ENCODE measurements around the gene KLHL9. TPM values are rescaled to one million over a fixed set of nuclear protein-coding genes. Genes with fewer than 3 reads are reported as not detected.

Gene KLHL9
- total and polyA plus RNA-seq, 7 experiments from 2014 or later = 11.8 to 37.7 (median 21.1) TPM

GRCh38 chr9:21333226-21333625 lies 2.0 kb downstream of the KLHL9 start:
- no peaks in the 10 kb centered on the region for H3K9me3 ChIP-seq (ENCODE audit: control insufficient read depth in 2 of 3, low read length in 3 of 3)
- H3K4me3 ChIP-seq (ENCODE audit: low read length) = peak overlapping the region; percentile 96
- intact Hi-C loops (cut with micrococcal nuclease) = loop anchor here (10.0 kb wide), 2 partner anchors 298 to 662 kb away; partner anchors contain the start of genes CDKN2A (in 1 of the 2), CDKN2B-AS1 (in 1 of the 2) and HACD4 (in 1 of the 2)
- H3K4me1 ChIP-seq (ENCODE audit: control insufficient read depth in 2 of 2, insufficient read depth in 2 of 2, low read length in 2 of 2) = peaks cover 21 to 41% of the 10 kb centered on the region in 2 donors
- peak overlapping the region; percentile 74 to 97 (median 94) for H3K4me3 Mint-ChIP-seq
- H3K36me3 ChIP-seq (ENCODE audit: control insufficient read depth in 2 of 3, insufficient read depth in 3 of 3, low read length in 3 of 3) = peaks cover 0 to 7% (median 0%) of the 10 kb centered on the region in 3 experiments
- ChIA-PET CTCF (interaction anchor here (0.6 to 3.3 kb wide), 6 partner anchors 12 to 458 kb away, joined by 3 to 19 read pairs (median 3); no protein-coding TSS in a partner anchor), POLR2A (interaction anchor here (1.2 to 2.7 kb wide), 2 partner anchors 17 to 24 kb away, joined by 4 to 12 read pairs; no protein-coding TSS in a partner anchor)
- DNase-seq (no peak), ATAC-seq (no peak)
- peaks cover 46 to 82% (median 75%) of the 10 kb centered on the region in 7 donors for H3K4me1 Mint-ChIP-seq
- peak overlapping the region in 6 of 9 donors; percentile 55 to 97 (median 92) for H3K27ac Mint-ChIP-seq
- no peaks in the 10 kb centered on the region for H3K27me3 ChIP-seq (ENCODE audit: control insufficient read depth in 2 of 2, insufficient read depth in 2 of 2, low read length in 2 of 2)
- peaks cover 0 to 15% (median 0%) of the 10 kb centered on the region in 5 donors for H3K27me3 Mint-ChIP-seq
- peaks cover 0 to 14% (median 3%) of the 10 kb centered on the region in 11 donors for H3K9me3 Mint-ChIP-seq
- H3K36me3 Mint-ChIP-seq = peaks cover 11 to 26% (median 21%) of the 10 kb centered on the region in 5 donors
- H3K27ac ChIP-seq (ENCODE audit: low read depth, low read length) = no peak overlapping the region

DNA sequence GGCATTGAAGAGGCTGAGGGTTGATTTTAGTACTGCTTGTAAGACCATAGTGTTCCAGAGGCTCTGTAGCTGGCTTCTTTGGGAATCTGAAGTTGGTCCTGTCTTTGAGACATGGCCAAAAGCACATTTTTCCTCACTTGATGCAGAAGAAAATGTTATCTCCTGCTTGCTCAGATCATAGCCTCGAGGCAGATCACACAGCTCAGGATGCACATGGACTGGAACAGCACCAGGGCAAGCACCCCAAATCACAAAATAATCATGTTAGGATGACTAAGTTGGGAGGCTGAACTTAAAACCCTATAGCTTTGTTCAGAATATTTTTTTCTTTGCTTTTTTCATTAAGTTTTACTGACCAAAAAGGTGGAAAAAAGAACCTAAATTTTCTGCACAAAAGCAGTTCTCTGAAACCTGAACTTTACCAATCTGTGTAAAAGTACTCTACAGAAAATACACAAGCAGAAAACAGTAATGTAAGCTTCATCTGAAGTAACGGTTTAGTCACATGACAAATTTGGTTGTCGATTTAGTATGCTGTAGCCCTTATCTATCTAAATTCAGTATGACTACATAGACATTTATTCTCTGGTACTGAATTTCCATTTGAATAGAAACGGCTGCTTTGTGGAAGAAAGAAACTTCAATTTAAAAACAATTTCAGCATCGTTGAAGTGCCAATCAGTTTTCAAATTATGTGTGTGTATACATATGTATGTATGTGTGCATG lies 3.4 kb downstream of the KLHL9 start:
- H3K36me3 ChIP-seq (ENCODE audit: control insufficient read depth in 2 of 3, insufficient read depth in 3 of 3, low read length in 3 of 3) = peaks cover 0 to 7% (median 0%) of the 10 kb centered on the region in 3 experiments
- no peak overlapping the region for H3K27ac ChIP-seq (ENCODE audit: low read depth, low read length)
- no peak for ATAC-seq
- peaks cover 25 to 49% of the 10 kb centered on the region in 2 donors for H3K4me1 ChIP-seq (ENCODE audit: control insufficient read depth in 2 of 2, insufficient read depth in 2 of 2, low read length in 2 of 2)
- peaks cover 0 to 14% (median 3%) of the 10 kb centered on the region in 11 donors for H3K9me3 Mint-ChIP-seq
- ChIA-PET CTCF (interaction anchor here (3.3 kb wide), 1 partner anchor 64 kb away, joined by 19 read pairs; no protein-coding TSS in a partner anchor), POLR2A (interaction anchor here (0.6 kb wide), 1 partner anchor 140 kb away, joined by 3 read pairs; no protein-coding TSS in a partner anchor)
- peaks cover 11 to 26% (median 21%) of the 10 kb centered on the region in 5 donors for H3K36me3 Mint-ChIP-seq
- H3K4me3 ChIP-seq (ENCODE audit: low read length) = no peak overlapping the region
- no peaks in the 10 kb centered on the region for H3K27me3 ChIP-seq (ENCODE audit: control insufficient read depth in 2 of 2, insufficient read depth in 2 of 2, low read length in 2 of 2)
- intact Hi-C loops (cut with micrococcal nuclease) = loop anchor here (10.0 kb wide), 2 partner anchors 297 to 663 kb away; partner anchors contain the start of genes CDKN2A (in 1 of the 2), CDKN2B-AS1 (in 1 of the 2) and HACD4 (in 1 of the 2)
- H3K27me3 Mint-ChIP-seq = peaks cover 0 to 6% (median 0%) of the 10 kb centered on the region in 5 donors
- H3K4me3 Mint-ChIP-seq = peak overlapping the region; percentile 33 to 97 (median 54)
- peak overlapping the region in 3 of 9 donors; percentile 38 to 92 (median 71) for H3K27ac Mint-ChIP-seq
- no peak for DNase-seq
- H3K4me1 Mint-ChIP-seq = peaks cover 54 to 93% (median 86%) of the 10 kb centered on the region in 7 donors
- no peaks in the 10 kb centered on the region for H3K9me3 ChIP-seq (ENCODE audit: control insufficient read depth in 2 of 3, low read length in 3 of 3)

GRCh38 chr9:21326526-21327139 lies 8.6 kb downstream of the KLHL9 start:
- Histone ChIP-seq H3K4me1 (ENCODE audit: control insufficient read depth in 2 of 2, insufficient read depth in 2 of 2, low read length in 2 of 2) (peaks cover 10 to 23% of the 10 kb centered on the region in 2 donors), H3K4me3 (ENCODE audit: low read length) (no peak overlapping the region), H3K9me3 (ENCODE audit: control insufficient read depth in 2 of 3, low read length in 3 of 3) (no peaks in the 10 kb centered on the region), H3K27me3 (ENCODE audit: control insufficient read depth in 2 of 2, insufficient read depth in 2 of 2, low read length in 2 of 2) (no peaks in the 10 kb centered on the region), H3K36me3 (ENCODE audit: control insufficient read depth in 2 of 3, insufficient read depth in 3 of 3, low read length in 3 of 3) (peaks cover 0 to 20% (median 0%) of the 10 kb centered on the region in 3 experiments), H3K27ac (ENCODE audit: low read depth, low read length) (no peak overlapping the region)
- DNase-seq (peak in 7 of 9 donors; percentile 31 to 67 (median 56)), ATAC-seq (peak; percentile 95)
- intact Hi-C loops (cut with micrococcal nuclease) = loop anchor here (1.0 to 5.0 kb wide), 12 partner anchors 9 to 711 kb away; partner anchors contain the start of gene KLHL9 (in 1 of the 2)
- Mint-ChIP-seq H3K4me1 (peaks cover 32 to 67% (median 55%) of the 10 kb centered on the region in 7 donors), H3K9me3 (no peaks in the 10 kb centered on the region), H3K4me3 (peak overlapping the region in 4 of 10 donors; percentile 17 to 62 (median 40)), H3K36me3 (peaks cover 4 to 20% (median 7%) of the 10 kb centered on the region in 5 donors), H3K27ac (peak overlapping the region in 3 of 9 donors; percentile 17 to 73 (median 35)), H3K27me3 (no peaks in the 10 kb centered on the region)
- ChIA-PET CTCF (interaction anchor here (0.5 to 2.7 kb wide), 28 partner anchors 8 to 1403 kb away, joined by 3 to 54 read pairs (median 4); partner anchors contain the start of gene KLHL9), POLR2A (interaction anchor here (0.6 to 1.8 kb wide), 3 partner anchors 8 to 217 kb away, joined by 3 to 10 read pairs (median 4); no protein-coding TSS in a partner anchor)

DNA sequence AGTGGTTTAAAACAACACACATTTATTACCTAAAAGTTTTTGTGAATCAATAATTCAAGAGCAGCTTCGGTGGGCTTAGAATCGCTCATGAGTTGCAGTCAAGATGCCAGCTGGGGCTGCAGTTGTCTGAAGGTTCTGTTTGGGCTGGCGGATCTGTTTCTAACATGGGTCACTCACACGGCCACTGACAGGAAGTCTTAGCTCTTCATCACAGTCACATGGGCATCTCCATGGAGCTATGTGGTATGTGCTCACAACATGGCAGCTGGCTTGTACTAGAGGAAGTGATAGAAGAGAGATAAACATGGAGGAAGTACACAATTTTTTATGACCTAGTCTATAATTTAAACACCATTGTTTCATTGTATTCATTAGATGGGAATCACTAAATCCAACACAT lies 11.2 kb downstream of the KLHL9 start:
- Mint-ChIP-seq H3K9me3 (no peaks in the 10 kb centered on the region), H3K27me3 (no peaks in the 10 kb centered on the region), H3K4me1 (peaks cover 17 to 45% (median 34%) of the 10 kb centered on the region in 7 donors), H3K27ac (peak overlapping the region in 7 of 9 donors; percentile 12 to 45 (median 18)), H3K36me3 (peaks cover 3 to 20% (median 6%) of the 10 kb centered on the region in 5 donors), H3K4me3 (no peak overlapping the region)
- Histone ChIP-seq H3K36me3 (ENCODE audit: control insufficient read depth in 2 of 3, insufficient read depth in 3 of 3, low read length in 3 of 3) (peaks cover 0 to 26% (median 0%) of the 10 kb centered on the region in 3 experiments), H3K4me1 (ENCODE audit: control insufficient read depth in 2 of 2, insufficient read depth in 2 of 2, low read length in 2 of 2) (peaks cover 9 to 10% of the 10 kb centered on the region in 2 donors), H3K4me3 (ENCODE audit: low read length) (no peak overlapping the region), H3K27me3 (ENCODE audit: control insufficient read depth in 2 of 2, insufficient read depth in 2 of 2, low read length in 2 of 2) (no peaks in the 10 kb centered on the region), H3K27ac (ENCODE audit: low read depth, low read length) (no peak overlapping the region), H3K9me3 (ENCODE audit: control insufficient read depth in 2 of 3, low read length in 3 of 3) (no peaks in the 10 kb centered on the region)
- intact Hi-C loops (cut with micrococcal nuclease) = no loop called here
- ATAC-seq (peak; percentile 32), DNase-seq (no peak)
- CTCF ChIA-PET = interaction anchor here (0.6 to 2.8 kb wide), 8 partner anchors 11 to 465 kb away, joined by 3 to 8 read pairs (median 4); partner anchors contain the start of gene KLHL9
- POLR2A ChIA-PET = interaction anchor here (0.8 kb wide), 1 partner anchor 10 kb away, joined by 3 read pairs; no protein-coding TSS in a partner anchor

DNA sequence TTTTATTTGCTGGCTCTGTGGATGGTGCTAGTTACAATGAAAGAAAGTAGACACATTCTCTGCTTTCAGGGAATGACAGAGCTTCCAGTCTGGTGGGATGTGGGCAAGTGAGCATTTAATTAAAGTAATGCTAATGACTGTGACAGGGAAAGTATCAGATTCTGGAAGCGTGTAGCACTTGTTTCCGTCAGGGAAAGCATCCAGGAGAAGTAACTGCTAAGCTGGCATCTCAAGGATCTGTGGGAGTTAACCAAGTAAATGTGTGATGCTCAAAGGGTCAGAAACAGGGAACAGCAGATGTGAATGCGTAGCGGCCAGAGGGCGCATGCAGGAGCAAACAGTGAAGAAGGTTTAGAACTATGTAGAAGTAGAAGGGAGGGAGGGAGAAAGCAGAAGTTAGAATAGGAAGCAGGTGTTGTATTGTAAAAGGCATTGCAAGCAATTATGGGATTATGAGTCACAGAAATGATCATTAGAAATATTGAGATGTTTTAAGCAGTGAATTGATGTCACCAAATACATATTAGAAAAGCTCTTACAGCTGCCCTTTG lies 12.2 kb downstream of the KLHL9 start:
- ATAC-seq (no peak), DNase-seq (no peak)
- Histone ChIP-seq H3K27me3 (ENCODE audit: control insufficient read depth in 2 of 2, insufficient read depth in 2 of 2, low read length in 2 of 2) (no peaks in the 10 kb centered on the region), H3K9me3 (ENCODE audit: control insufficient read depth in 2 of 3, low read length in 3 of 3) (no peaks in the 10 kb centered on the region), H3K4me1 (ENCODE audit: control insufficient read depth in 2 of 2, insufficient read depth in 2 of 2, low read length in 2 of 2) (peaks cover 1 to 9% of the 10 kb centered on the region in 2 donors), H3K27ac (ENCODE audit: low read depth, low read length) (no peak overlapping the region), H3K4me3 (ENCODE audit: low read length) (no peak overlapping the region), H3K36me3 (ENCODE audit: control insufficient read depth in 2 of 3, insufficient read depth in 3 of 3, low read length in 3 of 3) (peaks cover 0 to 26% (median 0%) of the 10 kb centered on the region in 3 experiments)
- no peaks in the 10 kb centered on the region for H3K27me3 Mint-ChIP-seq
- intact Hi-C loops (cut with micrococcal nuclease) = loop anchor here in 1 of 2 donors (2.0 kb wide), 1 partner anchor 14 kb away; no protein-coding TSS in a partner anchor
- H3K4me1 Mint-ChIP-seq = peaks cover 14 to 39% (median 33%) of the 10 kb centered on the region in 7 donors
- ChIA-PET POLR2A (no interaction called here), CTCF (interaction anchor here (0.6 to 2.8 kb wide), 5 partner anchors 12 to 181 kb away, joined by 3 to 8 read pairs (median 3); partner anchors contain the start of gene KLHL9)
- H3K9me3 Mint-ChIP-seq = no peaks in the 10 kb centered on the region
- H3K27ac Mint-ChIP-seq = peak overlapping the region in 4 of 9 donors; percentile 7 to 32 (median 12)
- H3K4me3 Mint-ChIP-seq = no peak overlapping the region
- peaks cover 3 to 19% (median 6%) of the 10 kb centered on the region in 5 donors for H3K36me3 Mint-ChIP-seq
